Measurements from ENCODE around the gene ENAH.

Gene ENAH

DNA sequence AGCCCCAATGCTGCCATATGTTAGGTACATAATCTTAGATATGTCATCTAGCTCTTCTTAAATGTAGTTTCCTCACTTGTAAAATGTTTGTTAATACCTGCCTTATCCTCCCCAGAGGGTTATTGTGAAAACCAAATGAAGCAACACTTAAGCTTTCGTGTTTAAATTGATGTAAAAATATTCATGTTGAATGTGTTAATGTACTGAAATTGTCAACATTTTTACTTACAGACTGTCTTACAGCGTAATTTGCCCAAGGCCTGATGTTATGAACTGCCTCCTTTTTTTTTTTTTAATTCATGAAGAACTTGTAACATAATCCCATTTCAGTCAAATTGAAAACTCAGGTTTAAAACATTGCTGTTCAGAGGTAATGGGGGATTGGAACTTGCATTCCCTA, 25.6 kb upstream of the ENAH start:
- peaks cover 36% of the 10 kb centered on the region for H3K27me3 Mint-ChIP-seq (ENCODE audit: low read depth)
- no peaks in the 10 kb centered on the region for H3K9me3 Mint-ChIP-seq
- no peak for TF ChIP-seq CTCF (IDR thresholded peaks at IDR 0.05; ENCODE audit: unreplicated experiment in 3 of 3)

DNA sequence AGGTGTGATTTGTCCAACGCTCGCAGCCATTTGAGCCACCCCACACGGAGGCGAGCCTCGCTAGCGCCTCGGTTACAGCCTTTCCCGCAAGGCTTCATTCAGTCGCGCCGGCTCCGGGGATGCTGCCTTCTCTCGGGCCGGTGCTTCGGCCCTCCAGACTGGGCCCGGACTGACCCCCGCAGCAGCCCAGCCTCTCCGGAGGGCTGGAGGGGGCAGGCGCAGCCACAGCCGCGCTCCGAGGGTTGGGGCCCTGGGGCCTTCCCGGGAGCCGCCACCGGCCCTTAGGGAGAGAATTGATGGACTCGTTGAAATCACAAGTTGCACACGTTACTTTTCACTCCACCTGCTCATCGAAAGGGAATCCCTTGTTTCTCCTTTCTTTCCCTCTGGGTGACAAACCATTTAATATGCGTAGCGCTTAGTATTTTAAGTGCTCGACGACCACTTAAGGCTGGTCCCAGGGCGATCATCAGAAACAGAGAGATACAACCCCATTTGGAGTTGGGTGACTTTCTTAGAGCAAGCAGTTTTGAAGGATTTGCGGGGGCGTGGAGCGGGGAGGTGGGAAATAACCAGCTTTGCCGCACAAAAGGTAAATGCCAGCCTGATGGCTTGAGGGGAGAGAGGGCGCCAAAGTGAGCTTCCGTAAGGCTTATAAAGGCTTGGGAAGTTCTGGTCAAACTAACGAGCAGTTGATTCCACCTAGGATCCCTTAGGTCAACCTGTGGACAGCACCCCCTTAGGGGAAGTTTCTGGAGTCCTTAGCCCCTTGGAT, 24.6 kb upstream of the ENAH start:
- no peaks in the 10 kb centered on the region for H3K36me3 Mint-ChIP-seq (ENCODE audit: low read depth)

More for the DNA sequence above, 25.6 kb upstream of the ENAH start:
- Mint-ChIP-seq H3K4me1 (peaks cover 18% of the 10 kb centered on the region), H3K4me3 (peak overlapping the region in 1 of 3 experiments; percentile 2), H3K27ac (no peak overlapping the region), H3K36me3 (ENCODE audit: low read depth) (no peaks in the 10 kb centered on the region)

DNA sequence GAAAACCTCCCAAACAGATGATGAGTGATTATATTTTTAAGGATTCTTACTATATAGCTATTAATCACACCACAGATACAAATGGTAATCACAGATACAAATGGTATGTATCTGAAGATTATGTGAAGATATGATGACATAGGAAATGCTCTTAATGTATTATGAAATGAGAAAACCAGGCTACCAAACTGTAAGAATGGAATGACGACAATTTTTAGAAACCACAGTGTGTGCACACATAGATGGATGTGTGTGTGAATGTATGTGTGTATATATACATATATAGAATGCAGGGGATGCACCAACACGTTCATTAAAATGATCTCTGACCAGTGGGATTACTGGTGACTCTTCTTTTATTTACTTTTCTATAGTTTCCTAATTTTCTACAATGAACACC, 21.5 kb upstream of the ENAH start:
- H3K36me3 Mint-ChIP-seq (ENCODE audit: low read depth): no peaks in the 10 kb centered on the region
- H3K27me3 Mint-ChIP-seq (ENCODE audit: low read depth): peaks cover 28% of the 10 kb centered on the region
- no peaks in the 10 kb centered on the region for H3K9me3 Mint-ChIP-seq
- no peak for TF ChIP-seq CTCF (IDR thresholded peaks at IDR 0.05; ENCODE audit: unreplicated experiment in 3 of 3)
- H3K4me3 Mint-ChIP-seq: no peak overlapping the region
- H3K4me1 Mint-ChIP-seq: peaks cover 29% of the 10 kb centered on the region
- H3K27ac Mint-ChIP-seq: no peak overlapping the region

More for the DNA sequence above, 24.6 kb upstream of the ENAH start:
- Mint-ChIP-seq H3K9me3 (no peaks in the 10 kb centered on the region), H3K27me3 (ENCODE audit: low read depth) (peaks cover 32% of the 10 kb centered on the region), H3K4me3 (no peak overlapping the region), H3K4me1 (peaks cover 19% of the 10 kb centered on the region), H3K27ac (no peak overlapping the region)
- TF ChIP-seq CTCF (IDR thresholded peaks at IDR 0.05; ENCODE audit: unreplicated experiment in 3 of 3): no peak

DNA sequence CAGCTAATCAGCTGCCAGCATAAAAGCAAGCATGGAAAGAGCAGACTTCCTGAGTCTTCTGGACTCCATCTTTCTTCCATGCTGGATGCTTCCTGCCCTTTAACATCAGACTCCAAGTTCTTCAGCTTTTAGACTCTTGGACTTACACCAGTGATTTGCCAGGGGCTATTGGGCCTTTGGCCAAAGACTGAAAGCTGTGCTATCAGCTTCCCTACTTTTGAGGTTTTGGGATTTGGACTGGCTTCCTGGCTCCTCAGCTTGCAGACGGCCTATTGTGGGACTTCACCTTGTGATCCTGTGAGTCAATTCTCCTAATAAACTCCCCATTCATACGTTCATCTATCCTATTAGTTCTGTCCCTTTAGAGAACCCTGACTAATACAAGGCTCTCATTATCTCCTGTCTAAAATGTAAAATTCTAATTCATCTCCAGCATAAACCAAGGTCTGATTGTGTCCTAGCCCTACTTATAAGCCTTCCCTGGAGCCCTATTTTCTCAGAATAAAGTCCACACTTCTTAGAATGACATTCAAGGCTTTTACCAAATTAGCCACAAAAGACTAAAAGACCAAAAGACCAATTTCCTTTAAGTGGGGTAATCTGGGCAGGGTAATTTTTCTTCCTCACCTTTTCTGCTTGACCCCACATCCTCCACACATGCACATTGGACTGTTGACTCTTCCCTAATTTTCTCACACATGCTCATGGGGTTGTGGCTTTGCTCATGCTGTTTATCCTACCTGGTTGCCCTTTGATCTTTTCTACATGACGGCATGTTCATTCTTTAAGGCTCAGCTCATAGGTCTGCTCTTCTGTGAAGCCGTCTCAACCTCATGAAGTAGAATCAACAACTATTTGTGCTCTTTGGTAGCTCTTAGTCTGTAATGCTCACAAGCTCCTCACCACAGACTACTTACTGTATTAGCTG, 18.1 kb upstream of the ENAH start:
- Mint-ChIP-seq H3K4me1 (peaks cover 32% of the 10 kb centered on the region), H3K36me3 (ENCODE audit: low read depth) (no peaks in the 10 kb centered on the region), H3K4me3 (no peak overlapping the region), H3K9me3 (no peaks in the 10 kb centered on the region), H3K27me3 (ENCODE audit: low read depth) (peaks cover 8% of the 10 kb centered on the region), H3K27ac (peak overlapping the region in 2 of 3 experiments; percentile 11 to 20)
- no peak for TF ChIP-seq CTCF (IDR thresholded peaks at IDR 0.05; ENCODE audit: unreplicated experiment in 3 of 3)

DNA sequence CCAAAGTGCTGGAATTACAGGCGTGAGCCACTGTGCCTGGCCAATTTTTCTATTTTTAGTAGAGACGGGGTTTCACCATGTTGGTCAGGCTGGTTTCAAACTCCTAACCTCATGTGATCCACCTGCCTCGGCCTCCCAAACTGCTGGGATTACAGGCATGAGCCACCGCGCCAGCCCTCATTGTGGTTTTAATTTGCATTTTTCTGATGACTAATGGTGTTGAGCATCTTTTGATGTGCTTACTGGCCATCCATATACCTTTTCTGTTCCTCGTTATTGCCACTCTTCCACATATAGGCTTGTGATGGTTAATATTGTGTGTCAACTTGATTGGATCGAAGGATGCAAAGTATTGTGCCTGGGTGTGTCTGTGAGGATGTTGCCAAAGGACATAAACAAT, 17.4 kb upstream of the ENAH start:
- no peak for TF ChIP-seq CTCF (IDR thresholded peaks at IDR 0.05; ENCODE audit: unreplicated experiment in 3 of 3)
- no peaks in the 10 kb centered on the region for H3K36me3 Mint-ChIP-seq (ENCODE audit: low read depth)
- H3K27me3 Mint-ChIP-seq (ENCODE audit: low read depth): peaks cover 3% of the 10 kb centered on the region
- peak overlapping the region in 2 of 3 experiments; percentile 11 to 20 for H3K27ac Mint-ChIP-seq
- no peaks in the 10 kb centered on the region for H3K9me3 Mint-ChIP-seq
- peaks cover 33% of the 10 kb centered on the region for H3K4me1 Mint-ChIP-seq
- no peak overlapping the region for H3K4me3 Mint-ChIP-seq
